Activated naive CD4-positive, alpha-beta T cell treated with anti-CD3 and anti-CD28 coated beads, Interleukin-2, amount 50 U/mL, for 24 hours (primary cell): Measurements from ENCODE around the gene MAPRE3.

Experiments
- H3K27ac Mint-ChIP-seq: one replicate; pipeline ENCODE4 v1.8.0; 2021; ENCODE audit warnings: mild to moderate bottlenecking, mixed read lengths
- H3K27me3 Mint-ChIP-seq: one replicate; pipeline ENCODE4 v1.8.0; 2021; ENCODE audit warnings: mixed read lengths
- H3K36me3 Mint-ChIP-seq: one replicate; pipeline ENCODE4 v1.8.0; 2021; ENCODE audit warnings: mixed read lengths
- H3K4me1 Mint-ChIP-seq: one replicate; pipeline ENCODE4 v1.8.0; 2021; ENCODE audit warnings: mixed read lengths
- H3K4me3 Mint-ChIP-seq: one replicate; pipeline ENCODE4 v1.8.0; 2021; ENCODE audit warnings: mild to moderate bottlenecking, mixed read lengths
- H3K9me3 Mint-ChIP-seq: one replicate; pipeline ENCODE4 v1.8.0; 2021; ENCODE audit warnings: mixed read lengths

Gene MAPRE3

GRCh38 chr2:27029051-27029450 lies 58.6 kb downstream of the MAPRE3 start:
- Mint-ChIP-seq H3K4me1 (peaks cover 28% of the 10 kb centered on the region), H3K4me3 (no peak overlapping the region), H3K27ac (no peak overlapping the region), H3K36me3 (peaks cover 1% of the 10 kb centered on the region), H3K9me3 (no peaks in the 10 kb centered on the region), H3K27me3 (no peaks in the 10 kb centered on the region)

GRCh38 chr2:27032495-27033252 lies 62.2 kb downstream of the MAPRE3 start, which contains the start of gene TMEM214:
TMEM214 (plus strand) TSS chr2:27032965; CDS start chr2:27033016, 51 bp downstream.
- H3K4me1 Mint-ChIP-seq = peaks cover 40% of the 10 kb centered on the region
- H3K9me3 Mint-ChIP-seq = no peaks in the 10 kb centered on the region
- no peaks in the 10 kb centered on the region for H3K27me3 Mint-ChIP-seq
- H3K36me3 Mint-ChIP-seq = peaks cover 6% of the 10 kb centered on the region
- H3K4me3 Mint-ChIP-seq = peak within 1 kb of the TSS; percentile 93
- H3K27ac Mint-ChIP-seq = peak within 1 kb of the TSS; percentile 91

- H3K36me3 Mint-ChIP-seq = peaks cover 6% of the 10 kb centered on the region
- H3K4me1 Mint-ChIP-seq = peaks cover 40% of the 10 kb centered on the region
Observed at GRCh38 chr2:27033253-27033852, 62.9 kb downstream of the MAPRE3 start.

GRCh38 chr2:27038012-27038411 lies 67.6 kb downstream of the MAPRE3 start:
- no peaks in the 10 kb centered on the region for H3K9me3 Mint-ChIP-seq
- H3K36me3 Mint-ChIP-seq = peaks cover 13% of the 10 kb centered on the region
- H3K4me3 Mint-ChIP-seq = no peak overlapping the region
- H3K27ac Mint-ChIP-seq = no peak overlapping the region
- H3K4me1 Mint-ChIP-seq = peaks cover 23% of the 10 kb centered on the region
- H3K27me3 Mint-ChIP-seq = no peaks in the 10 kb centered on the region

More at GRCh38 chr2:27033253-27033852, 62.9 kb downstream of the MAPRE3 start:
- Mint-ChIP-seq H3K4me3 (peak overlapping the region; percentile 93), H3K9me3 (no peaks in the 10 kb centered on the region), H3K27me3 (no peaks in the 10 kb centered on the region), H3K27ac (peak overlapping the region; percentile 68)

GRCh38 chr2:27038631-27039339 lies 68.3 kb downstream of the MAPRE3 start:
- peaks cover 13% of the 10 kb centered on the region for H3K36me3 Mint-ChIP-seq
- H3K4me3 Mint-ChIP-seq = no peak overlapping the region
- no peaks in the 10 kb centered on the region for H3K27me3 Mint-ChIP-seq
- no peaks in the 10 kb centered on the region for H3K9me3 Mint-ChIP-seq
- H3K4me1 Mint-ChIP-seq = peaks cover 18% of the 10 kb centered on the region
- no peak overlapping the region for H3K27ac Mint-ChIP-seq

GRCh38 chr2:27039426-27039825 lies 69.0 kb downstream of the MAPRE3 start:
- Mint-ChIP-seq H3K36me3 (peaks cover 9% of the 10 kb centered on the region), H3K4me3 (no peak overlapping the region), H3K27ac (no peak overlapping the region), H3K9me3 (no peaks in the 10 kb centered on the region), H3K27me3 (no peaks in the 10 kb centered on the region), H3K4me1 (peaks cover 11% of the 10 kb centered on the region)

GRCh38 chr2:27039871-27040270 lies 69.4 kb downstream of the MAPRE3 start:
- no peaks in the 10 kb centered on the region for H3K9me3 Mint-ChIP-seq
- H3K27ac Mint-ChIP-seq = no peak overlapping the region
- H3K27me3 Mint-ChIP-seq = no peaks in the 10 kb centered on the region
- H3K4me3 Mint-ChIP-seq = no peak overlapping the region
- peaks cover 9% of the 10 kb centered on the region for H3K36me3 Mint-ChIP-seq
- H3K4me1 Mint-ChIP-seq = peaks cover 7% of the 10 kb centered on the region

- Mint-ChIP-seq H3K27ac (no peak overlapping the region), H3K4me3 (no peak overlapping the region), H3K36me3 (peaks cover 9% of the 10 kb centered on the region), H3K27me3 (no peaks in the 10 kb centered on the region), H3K4me1 (peaks cover 3% of the 10 kb centered on the region), H3K9me3 (no peaks in the 10 kb centered on the region)
Observed at GRCh38 chr2:27040282-27040681, 69.8 kb downstream of the MAPRE3 start.

- no peak overlapping the region for H3K27ac Mint-ChIP-seq
- no peaks in the 10 kb centered on the region for H3K9me3 Mint-ChIP-seq
- peaks cover 3% of the 10 kb centered on the region for H3K4me1 Mint-ChIP-seq
- H3K27me3 Mint-ChIP-seq = no peaks in the 10 kb centered on the region
- H3K36me3 Mint-ChIP-seq = peaks cover 7% of the 10 kb centered on the region
- no peak overlapping the region for H3K4me3 Mint-ChIP-seq
Observed at GRCh38 chr2:27041752-27042151, 71.3 kb downstream of the MAPRE3 start.

- Mint-ChIP-seq H3K36me3 (peaks cover 7% of the 10 kb centered on the region), H3K27ac (no peak overlapping the region), H3K27me3 (no peaks in the 10 kb centered on the region), H3K4me3 (no peak overlapping the region), H3K4me1 (peaks cover 3% of the 10 kb centered on the region), H3K9me3 (no peaks in the 10 kb centered on the region)
Observed at GRCh38 chr2:27042159-27042661, 71.8 kb downstream of the MAPRE3 start.

- Mint-ChIP-seq H3K4me3 (no peak overlapping the region), H3K9me3 (no peaks in the 10 kb centered on the region), H3K27me3 (no peaks in the 10 kb centered on the region), H3K36me3 (peaks cover 7% of the 10 kb centered on the region), H3K4me1 (peaks cover 3% of the 10 kb centered on the region), H3K27ac (no peak overlapping the region)
Observed at GRCh38 chr2:27042985-27043634, 72.7 kb downstream of the MAPRE3 start.

- Mint-ChIP-seq H3K9me3 (peaks cover 4% of the 10 kb centered on the region), H3K4me1 (peaks cover 10% of the 10 kb centered on the region), H3K27me3 (peaks cover 4% of the 10 kb centered on the region), H3K4me3 (peak overlapping the region; percentile 97), H3K36me3 (peaks cover 3% of the 10 kb centered on the region), H3K27ac (peak overlapping the region; percentile 100)
Observed at GRCh38 chr2:27049422-27050280, 79.2 kb downstream of the MAPRE3 start.

- Mint-ChIP-seq H3K36me3 (peaks cover 6% of the 10 kb centered on the region), H3K9me3 (peaks cover 4% of the 10 kb centered on the region), H3K4me1 (peaks cover 10% of the 10 kb centered on the region), H3K27ac (peak overlapping the region; percentile 100), H3K27me3 (peaks cover 4% of the 10 kb centered on the region), H3K4me3 (peak overlapping the region; percentile 97)
Observed at GRCh38 chr2:27050281-27050995, 80.0 kb downstream of the MAPRE3 start.
